A673 (cell line): ENCODE results near the gene OR6K2. TPM values are rescaled to one million over a fixed set of nuclear protein-coding genes. Genes with fewer than 3 reads are reported as not detected.

Experiments
- BruUV-seq: library from RNA; stranded (reverse); fragments of 400-500 nt; replicated peaks from 2 replicates; lab custom pipeline; 2021; lab: Mats Ljungman, UMichigan
- CTCF ChIA-PET: fragments of 300-600 bp; sonication (Branson Sonifier 250); formaldehyde crosslinking; loops from one replicate; lab custom pipeline; 2022; ENCODE audit warnings: antibody characterized with exemption; lab: Charles Lee
- POLR2A ChIA-PET: fragments of 300-600 bp; sonication (Branson Sonifier 250); formaldehyde crosslinking; loops from one replicate; lab custom pipeline; 2022; ENCODE audit warnings: antibody characterized with exemption; ENCODE audit not compliant: low non-redundant PET; lab: Charles Lee
- DNase-seq: peaks from one replicate; pipeline ENCODE4 v3.0.0-alpha.2; 2015; ENCODE audit warnings: low spot score
- H3K27ac ChIP-seq: fragments of 200-600 bp; sonication (generic); 2 replicates; pipeline ENCODE4 v1.5.1; 2016; ENCODE audit warnings: mixed run types, low read depth, mild to moderate bottlenecking, mixed read lengths, antibody characterized with exemption, low read length; ENCODE audit not compliant: poor library complexity, severe bottlenecking
- H3K27me3 ChIP-seq: fragments of 200-600 bp; sonication (generic); replicated peaks from 2 replicates; pipeline ENCODE4 v1.6.1; 2017; ENCODE audit warnings: mixed run types, low read depth, mild to moderate bottlenecking, mixed read lengths, antibody characterized with exemption, low read length; ENCODE audit not compliant: insufficient read depth, poor library complexity
- H3K36me3 ChIP-seq: fragments of 200-600 bp; sonication (generic); 2 replicates; pipeline ENCODE4 v1.6.1; 2016; ENCODE audit warnings: mixed run types, mild to moderate bottlenecking, mixed read lengths, antibody characterized with exemption, low read length; ENCODE audit not compliant: insufficient read depth, poor library complexity, severe bottlenecking
- H3K4me1 ChIP-seq: fragments of 200-600 bp; sonication (generic); 2 replicates; pipeline ENCODE4 v1.6.1; 2017; ENCODE audit warnings: mixed run types, mild to moderate bottlenecking, mixed read lengths, antibody characterized with exemption, low read length; ENCODE audit not compliant: insufficient read depth, poor library complexity, severe bottlenecking
- H3K4me3 ChIP-seq: fragments of 200-600 bp; sonication (generic); 2 replicates; pipeline ENCODE4 v1.5.1; 2016; ENCODE audit warnings: low read depth, mixed run types, mild to moderate bottlenecking, mixed read lengths, low read length; ENCODE audit not compliant: poor library complexity, severe bottlenecking
- H3K9me3 ChIP-seq: fragments of 200-600 bp; sonication (generic); 2 replicates; pipeline ENCODE4 v1.6.1; 2016; ENCODE audit warnings: mixed run types, low read depth, mild to moderate bottlenecking, mixed read lengths, antibody characterized with exemption, low read length; ENCODE audit not compliant: poor library complexity, severe bottlenecking
- CTCF ChIP-seq: fragments of 300-800, 200-600 bp; sonication (generic); conservative IDR thresholded peaks from 2 replicates; pipeline ENCODE4 v1.5.1; 2017; ENCODE audit warnings: low read depth, mild to moderate bottlenecking, antibody characterized with exemption, low read length, moderate library complexity, mixed read lengths
- EZH2 ChIP-seq: fragments of 200-600 bp; sonication (generic); IDR thresholded peaks from 2 replicates; pipeline ENCODE4 v1.6.1; 2017; ENCODE audit warnings: borderline replicate concordance, low read depth, mild to moderate bottlenecking, mixed read lengths, antibody characterized with exemption, low read length; ENCODE audit not compliant: poor library complexity, severe bottlenecking
- intact Hi-C: fragments of 100-400 bp; cut with micrococcal nuclease; formaldehyde crosslinking; loops from one replicate; pipeline ENCODE4 v1.10.0; 2022; ENCODE audit not compliant: unreplicated experiment
- total RNA-seq: library from RNA; stranded (reverse); gene quantifications from 2 replicates; pipeline ENCODE4 v1.2.3, GENCODE V29; 2021

The OR6K2 gene
- total RNA-seq, 1 experiment from 2014 or later: not detected

- CTCF ChIA-PET: no interaction called here
- no peaks in the 10 kb centered on the region for H3K9me3 ChIP-seq
- no peaks in the 10 kb centered on the region for H3K36me3 ChIP-seq
- no peak for TF ChIP-seq EZH2
- no peak for TF ChIP-seq CTCF
- DNase-seq: no peak
- H3K4me3 ChIP-seq: no peak overlapping the region
- BruUV-seq: no TSS peak
- no peak overlapping the region for H3K27ac ChIP-seq
- H3K27me3 ChIP-seq: peaks cover 7% of the 10 kb centered on the region
- intact Hi-C loops: no loop called here
- POLR2A ChIA-PET: no interaction called here
- H3K4me1 ChIP-seq: no peaks in the 10 kb centered on the region
These were observed 26.1 kb downstream of the OR6K2 start for GRCh38 chr1:158674302-158674701.

GRCh38 chr1:158666037-158666436 is 34.4 kb downstream of the OR6K2 start:
- no peaks in the 10 kb centered on the region for H3K4me1 ChIP-seq
- TF ChIP-seq CTCF: no peak
- no peak for TF ChIP-seq EZH2
- H3K4me3 ChIP-seq: no peak overlapping the region
- BruUV-seq: no TSS peak
- intact Hi-C loops: no loop called here
- CTCF ChIA-PET: no interaction called here
- peaks cover 27% of the 10 kb centered on the region for H3K27me3 ChIP-seq
- H3K36me3 ChIP-seq: no peaks in the 10 kb centered on the region
- no peaks in the 10 kb centered on the region for H3K9me3 ChIP-seq
- POLR2A ChIA-PET: no interaction called here
- H3K27ac ChIP-seq: no peak overlapping the region
- no peak for DNase-seq

DNA sequence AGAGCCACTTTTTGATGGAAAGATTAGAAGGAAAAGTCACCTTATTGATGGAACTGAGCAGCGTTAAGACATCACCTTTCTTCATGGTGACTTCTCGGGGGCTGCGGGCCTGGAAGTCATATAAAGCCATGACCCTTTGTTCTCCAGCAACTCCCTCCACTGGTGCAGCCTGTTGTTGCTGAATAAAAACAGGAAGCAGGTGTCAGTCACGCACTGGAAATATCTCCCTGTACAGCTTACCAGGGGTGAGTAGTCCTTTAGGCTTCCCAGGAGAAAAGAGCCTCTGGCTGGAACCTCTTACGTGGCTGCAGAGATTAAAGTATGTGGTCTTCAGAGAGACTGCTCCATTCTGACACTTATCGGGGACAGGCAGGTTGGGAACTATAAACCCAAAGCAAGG is 45.9 kb downstream of the OR6K2 start:
- CTCF ChIA-PET: no interaction called here

More for the DNA sequence above, 45.9 kb downstream of the OR6K2 start:
- no TSS peak for BruUV-seq
- no peaks in the 10 kb centered on the region for H3K36me3 ChIP-seq
- intact Hi-C loops: no loop called here
- POLR2A ChIA-PET: no interaction called here
- H3K4me3 ChIP-seq: no peak overlapping the region
- no peak for TF ChIP-seq CTCF
- TF ChIP-seq EZH2: no peak
- H3K27ac ChIP-seq: no peak overlapping the region
- no peaks in the 10 kb centered on the region for H3K4me1 ChIP-seq
- H3K9me3 ChIP-seq: no peaks in the 10 kb centered on the region
- peaks cover 6% of the 10 kb centered on the region for H3K27me3 ChIP-seq
- no peak for DNase-seq
